NCI-H146 treated with DMSO at 0.1 percent for 48 hours (cell line): ENCODE results near the gene CCDC85C.

Experiments
- DNase-seq: peaks from one replicate; lab custom pipeline; 2025; ENCODE audit not compliant: unreplicated experiment; lab: John Stamatoyannopoulos, UW

CCDC85C gene

DNA sequence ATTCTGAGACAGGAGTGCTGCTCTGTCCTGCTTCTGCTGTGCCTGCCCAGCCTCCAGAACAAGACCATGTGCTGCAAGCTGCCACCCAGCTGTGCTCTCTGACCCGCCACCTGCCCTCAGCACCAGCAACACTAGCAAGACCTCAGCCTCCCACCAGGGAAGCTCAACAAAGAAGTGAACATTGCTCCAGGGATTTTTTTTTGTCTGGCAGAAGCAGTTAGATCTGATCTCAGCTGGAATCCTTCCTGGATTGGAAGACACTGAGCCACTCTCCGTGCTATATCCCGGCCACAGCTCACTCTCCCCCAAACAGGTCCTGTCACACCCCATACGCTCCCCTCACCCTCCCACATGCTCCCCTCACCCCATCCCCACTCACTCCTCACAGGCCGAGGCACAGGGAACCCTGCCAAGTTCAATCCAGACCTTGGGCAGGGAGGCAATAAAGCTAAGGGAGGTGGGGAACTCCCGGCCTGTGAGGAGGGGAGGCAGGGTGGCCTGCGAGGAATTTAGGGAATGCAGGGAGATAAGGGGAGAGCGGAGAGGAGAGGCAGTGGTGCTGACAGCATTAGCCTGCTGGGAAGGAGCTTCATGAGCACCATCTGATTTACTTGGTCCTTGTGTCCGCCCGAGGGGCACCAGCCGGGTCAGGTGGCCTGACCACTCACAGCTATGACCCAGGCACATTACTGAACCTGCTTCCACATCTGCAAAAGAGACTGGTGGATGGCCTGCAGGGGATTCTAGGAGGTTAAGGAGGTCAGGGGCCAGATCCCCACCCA is 29.7 kb downstream of the CCDC85C start:
- peak; percentile 86 for DNase-seq

GRCh38 chr14:99573436-99574098 is 30.4 kb downstream of the CCDC85C start:
- DNase-seq = no peak

DNA sequence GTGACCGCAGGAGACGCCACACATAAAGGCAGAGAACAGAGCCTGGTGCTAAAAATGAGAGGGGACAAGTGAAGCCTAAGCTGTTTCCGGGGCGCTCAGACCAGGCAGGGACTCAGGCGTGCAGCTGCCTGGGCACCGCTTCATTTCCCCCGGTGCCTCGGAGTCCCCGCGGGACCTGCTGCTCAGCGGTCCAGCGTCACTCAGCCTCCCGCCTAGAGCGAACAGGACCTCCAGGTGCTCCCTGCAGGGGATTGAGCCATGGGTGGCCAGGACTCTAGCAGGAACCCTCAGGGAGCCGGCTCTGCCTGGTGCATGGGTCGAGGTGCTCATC is 31.0 kb downstream of the CCDC85C start:
- DNase-seq = peak; percentile 17

- DNase-seq = peak; percentile 81
Observed at GRCh38 chr14:99572173-99572999, 31.6 kb downstream of the CCDC85C start.

DNA sequence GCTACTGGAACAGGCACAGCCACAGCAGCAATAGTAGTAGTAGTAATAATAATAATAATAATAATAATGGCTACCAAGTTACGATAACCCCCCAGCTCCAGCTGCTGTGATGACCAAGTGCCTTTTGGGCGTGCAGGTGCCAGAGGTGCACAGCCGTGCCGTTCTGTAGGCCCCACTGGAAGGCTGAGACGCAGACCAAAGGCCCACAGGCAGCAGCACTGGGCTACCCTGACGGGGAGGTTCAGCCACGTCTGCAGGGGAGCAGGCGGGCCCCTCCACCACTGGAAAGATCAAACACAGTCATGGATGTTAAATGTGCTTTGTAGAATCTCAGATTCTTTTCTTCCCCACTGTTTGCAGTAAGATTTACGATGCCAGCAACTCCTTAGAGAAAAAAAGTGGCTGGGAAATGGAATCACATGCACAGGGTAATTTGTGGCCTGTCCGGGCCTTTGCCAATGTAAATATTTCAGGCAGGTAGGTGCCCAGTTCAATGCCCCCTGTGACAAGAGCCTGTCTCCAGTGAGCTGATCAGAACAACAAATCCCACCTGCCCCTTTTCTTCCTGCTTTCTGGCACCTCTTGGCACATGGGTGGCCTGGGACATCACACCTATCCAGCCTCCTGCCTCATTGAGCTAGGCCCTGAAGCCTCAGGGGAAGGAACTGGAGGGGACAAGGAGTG is 32.6 kb downstream of the CCDC85C start:
- DNase-seq = peak; percentile 5

DNA sequence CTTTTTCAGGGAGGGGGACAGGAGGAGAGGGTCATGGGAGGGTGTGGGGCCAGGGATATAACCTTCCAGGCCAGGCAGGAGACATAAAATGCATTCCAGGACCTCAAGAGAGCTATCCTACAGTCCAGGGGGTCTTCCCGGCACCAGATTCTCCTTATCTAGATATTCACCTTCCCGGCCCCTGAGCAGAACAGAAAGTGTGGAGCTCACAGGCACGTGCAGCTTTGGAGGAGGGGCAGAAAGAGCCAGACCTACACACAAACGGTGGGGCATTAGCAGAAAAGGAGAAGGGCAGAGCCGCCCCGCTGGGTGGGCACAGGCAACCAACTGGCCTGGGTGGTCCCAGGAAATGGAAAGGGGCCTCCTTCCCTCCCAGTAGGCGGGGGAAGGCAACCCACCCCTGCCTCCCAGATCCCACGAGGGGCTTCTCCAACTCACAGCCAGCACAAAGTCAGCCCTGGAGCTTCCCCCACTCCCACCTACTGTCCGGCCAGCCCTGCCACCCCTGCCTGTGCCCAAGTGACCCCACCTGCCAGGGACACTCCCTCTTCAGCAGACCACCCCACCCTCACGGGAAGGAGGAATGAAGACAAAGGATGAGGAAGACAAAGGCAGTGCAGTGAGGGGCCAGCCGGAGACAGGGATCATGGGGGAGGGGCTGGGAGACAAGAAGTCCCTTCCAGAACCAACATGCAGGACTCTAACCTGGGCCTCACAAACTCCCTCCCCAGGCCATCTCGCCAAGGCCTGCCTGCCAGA is 33.3 kb downstream of the CCDC85C start:
- no peak for DNase-seq

DNA sequence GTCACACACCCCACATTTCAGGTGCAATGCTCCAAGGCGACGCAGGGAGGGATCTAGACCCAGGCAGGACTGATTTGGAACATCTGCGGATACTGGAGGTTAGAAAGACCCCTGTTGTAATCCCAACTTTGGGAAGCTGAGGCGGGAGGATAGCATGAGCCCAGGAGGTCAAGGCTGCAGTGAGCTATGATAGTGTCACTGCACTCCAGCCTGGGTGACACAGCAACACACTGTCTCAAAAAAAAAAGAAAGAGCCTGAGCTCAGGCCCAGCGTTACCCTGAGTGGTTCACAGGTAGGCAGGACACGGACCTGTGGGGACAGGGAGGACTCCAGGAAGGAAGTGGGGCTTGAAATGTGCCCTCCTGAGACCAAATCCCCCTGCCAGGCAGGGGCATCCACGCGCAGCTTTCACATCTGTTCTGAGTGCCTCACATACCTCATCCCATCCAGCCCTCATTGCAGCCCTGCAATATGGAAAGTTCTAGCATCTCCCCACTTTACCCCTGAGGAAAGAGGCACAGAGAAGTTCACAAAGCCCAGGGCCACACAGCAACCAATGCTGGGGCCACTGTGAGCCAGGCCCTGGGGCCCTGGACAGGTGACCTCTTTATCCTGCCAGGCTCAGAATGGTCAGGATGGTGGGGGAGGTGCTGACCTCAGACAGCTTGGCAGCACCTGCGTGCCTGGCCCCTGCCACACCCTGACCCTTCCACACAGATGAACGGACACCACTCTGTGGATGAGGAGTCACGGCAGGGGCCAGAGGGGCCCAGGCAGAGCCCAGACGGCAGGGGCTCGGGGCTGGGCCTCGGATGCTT is 34.1 kb downstream of the CCDC85C start:
- no peak for DNase-seq

DNA sequence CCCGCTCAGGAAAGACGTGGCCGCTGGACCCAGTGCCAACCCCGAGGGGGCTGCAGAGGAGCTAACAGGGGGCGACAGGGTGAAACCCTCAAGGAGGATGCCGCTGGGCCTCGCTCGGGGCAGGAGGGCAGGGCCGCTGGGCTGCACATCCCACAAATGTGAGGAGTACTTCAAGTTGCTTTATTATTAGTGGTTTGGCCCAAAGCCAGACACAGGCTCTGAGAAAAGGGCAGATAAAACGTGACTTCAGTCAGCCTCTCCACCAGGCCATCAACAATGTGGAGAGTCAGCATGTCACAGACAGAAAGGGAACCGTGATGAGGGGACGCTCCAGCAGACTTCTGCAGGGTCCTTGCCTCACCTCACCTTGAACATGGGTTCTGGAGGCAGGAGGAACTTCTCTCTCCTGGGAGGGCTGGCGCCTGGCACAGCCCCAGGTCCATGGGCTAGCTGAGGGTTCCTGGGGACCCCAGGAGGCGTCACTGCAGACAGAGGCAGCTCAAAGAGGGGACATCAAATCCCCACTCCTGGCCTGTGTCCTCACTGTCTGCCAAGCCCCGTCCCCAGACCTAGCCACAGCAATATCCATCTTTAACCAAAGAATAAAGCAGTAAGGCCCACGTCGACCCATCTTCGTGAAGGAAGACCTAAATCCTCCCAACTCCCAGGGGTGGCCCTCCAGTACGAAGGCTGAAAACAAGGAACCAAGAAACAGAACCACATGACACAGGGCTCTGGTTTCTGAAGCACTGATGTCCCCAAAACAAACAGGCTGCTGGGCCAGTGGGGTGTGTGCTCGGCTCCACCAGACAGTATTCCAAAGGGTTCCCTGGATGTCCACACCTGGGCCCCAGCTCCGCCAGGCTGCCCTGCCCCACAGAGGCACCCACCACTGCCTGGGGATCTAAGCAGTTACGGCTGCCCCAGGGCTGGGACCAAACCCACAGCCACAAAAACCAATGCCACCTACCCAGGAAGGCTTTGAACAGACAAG is 35.1 kb downstream of the CCDC85C start:
- no peak for DNase-seq

DNA sequence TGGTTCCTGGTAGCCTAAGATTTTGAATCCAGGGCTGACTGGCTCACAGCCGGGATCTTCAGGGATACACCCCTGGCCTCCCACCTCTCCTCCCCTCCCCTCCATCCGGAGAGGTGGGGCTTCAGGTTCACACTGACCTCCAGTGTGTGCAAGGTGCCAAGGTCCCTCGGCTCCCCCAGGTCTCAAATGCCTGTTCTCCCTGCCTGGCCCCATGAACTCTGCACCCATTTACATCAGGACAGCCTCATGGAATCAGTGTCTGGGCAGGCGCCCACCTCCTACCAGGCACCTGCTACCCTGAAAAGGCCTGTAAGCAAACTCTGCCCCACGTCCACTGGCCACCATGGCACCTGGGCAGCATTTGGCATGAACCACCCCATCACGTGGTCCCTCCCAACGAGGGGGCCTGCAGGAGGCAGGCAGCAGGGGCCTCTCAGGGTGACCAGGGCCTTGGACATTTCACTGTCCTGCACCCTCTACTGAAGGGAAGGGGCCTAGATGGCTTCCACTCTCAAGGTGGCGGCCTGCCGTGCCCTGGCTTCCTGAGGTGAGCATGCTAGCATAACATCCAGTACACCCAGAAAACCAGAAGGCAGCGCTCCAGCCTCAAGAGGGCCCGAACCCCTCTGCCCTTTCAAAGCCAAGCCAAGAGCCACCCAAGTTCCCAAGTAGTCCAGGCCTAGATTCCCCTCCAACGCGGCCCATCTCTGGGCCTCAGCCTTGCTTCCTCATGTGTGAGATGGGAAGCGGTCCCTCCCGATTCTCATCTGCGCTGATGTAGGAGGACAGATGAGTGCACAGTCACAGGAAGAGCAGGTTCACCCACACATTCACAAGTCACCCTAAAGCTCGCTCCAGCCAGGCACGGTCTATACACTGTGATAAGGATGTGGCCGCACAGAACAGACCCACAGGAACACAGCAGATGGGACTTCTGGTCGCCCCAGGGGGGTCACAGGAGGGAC is 37.3 kb downstream of the CCDC85C start:
- no peak for DNase-seq

DNA sequence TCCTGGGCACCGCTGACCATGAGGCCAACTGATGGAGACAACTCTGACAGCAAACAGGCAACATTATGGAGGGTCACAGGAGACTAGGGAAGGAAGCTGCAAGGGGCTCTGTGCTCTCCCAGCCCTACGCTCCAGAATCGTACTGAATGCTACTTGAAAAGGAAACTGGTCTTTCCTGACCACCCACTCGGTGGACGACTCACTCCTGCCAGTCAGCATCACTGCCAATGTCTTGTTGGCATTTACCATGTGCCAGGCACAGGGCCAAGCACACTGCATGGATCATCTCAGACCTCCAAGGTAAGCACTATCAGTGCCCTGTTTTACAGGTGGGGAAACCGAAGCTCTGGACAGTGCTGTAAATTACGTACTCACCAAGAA is 38.0 kb downstream of the CCDC85C start:
- DNase-seq = no peak

DNA sequence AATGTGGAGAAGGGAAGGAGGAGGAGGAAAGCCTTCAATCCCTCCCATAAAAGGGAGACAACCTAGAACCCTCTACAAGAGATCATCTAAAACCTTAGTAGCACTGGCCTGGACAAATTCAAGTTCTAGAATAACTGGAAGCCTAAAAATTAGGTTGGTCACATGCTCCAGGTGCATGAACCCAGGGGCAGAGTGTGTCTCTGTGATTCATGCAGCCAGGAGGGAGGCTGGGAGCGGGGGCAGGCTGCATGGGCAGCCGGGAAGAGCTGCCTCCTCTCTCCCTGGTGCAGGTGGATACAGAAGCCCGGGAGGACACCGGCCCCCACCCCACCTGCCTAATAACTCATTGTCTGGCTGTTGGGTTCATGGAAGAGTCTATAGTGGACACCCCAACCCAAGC is 38.6 kb downstream of the CCDC85C start:
- no peak for DNase-seq

GRCh38 chr14:99564926-99565259 is 39.1 kb downstream of the CCDC85C start:
- DNase-seq = no peak

GRCh38 chr14:99564256-99564925 is 39.6 kb downstream of the CCDC85C start:
- DNase-seq = peak; percentile 44

DNA sequence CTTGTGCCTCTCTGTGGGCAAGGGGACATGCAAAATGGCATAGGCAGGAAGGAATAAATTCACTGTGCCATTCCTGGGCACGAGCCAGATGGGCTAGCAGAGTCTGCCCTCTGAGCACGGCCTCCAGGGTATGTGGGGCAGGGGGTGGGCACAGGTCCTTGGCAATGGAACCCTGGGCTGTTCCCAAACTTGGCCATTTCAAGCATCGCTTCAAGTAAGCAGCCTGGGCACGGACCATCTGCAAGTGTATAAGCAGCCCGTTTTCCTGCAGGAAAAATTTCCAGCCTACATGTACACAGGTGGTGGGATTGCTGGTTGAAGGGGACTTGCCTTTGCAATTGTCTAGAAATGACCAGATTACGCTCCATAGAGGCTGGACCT is 40.3 kb downstream of the CCDC85C start:
- no peak for DNase-seq

DNA sequence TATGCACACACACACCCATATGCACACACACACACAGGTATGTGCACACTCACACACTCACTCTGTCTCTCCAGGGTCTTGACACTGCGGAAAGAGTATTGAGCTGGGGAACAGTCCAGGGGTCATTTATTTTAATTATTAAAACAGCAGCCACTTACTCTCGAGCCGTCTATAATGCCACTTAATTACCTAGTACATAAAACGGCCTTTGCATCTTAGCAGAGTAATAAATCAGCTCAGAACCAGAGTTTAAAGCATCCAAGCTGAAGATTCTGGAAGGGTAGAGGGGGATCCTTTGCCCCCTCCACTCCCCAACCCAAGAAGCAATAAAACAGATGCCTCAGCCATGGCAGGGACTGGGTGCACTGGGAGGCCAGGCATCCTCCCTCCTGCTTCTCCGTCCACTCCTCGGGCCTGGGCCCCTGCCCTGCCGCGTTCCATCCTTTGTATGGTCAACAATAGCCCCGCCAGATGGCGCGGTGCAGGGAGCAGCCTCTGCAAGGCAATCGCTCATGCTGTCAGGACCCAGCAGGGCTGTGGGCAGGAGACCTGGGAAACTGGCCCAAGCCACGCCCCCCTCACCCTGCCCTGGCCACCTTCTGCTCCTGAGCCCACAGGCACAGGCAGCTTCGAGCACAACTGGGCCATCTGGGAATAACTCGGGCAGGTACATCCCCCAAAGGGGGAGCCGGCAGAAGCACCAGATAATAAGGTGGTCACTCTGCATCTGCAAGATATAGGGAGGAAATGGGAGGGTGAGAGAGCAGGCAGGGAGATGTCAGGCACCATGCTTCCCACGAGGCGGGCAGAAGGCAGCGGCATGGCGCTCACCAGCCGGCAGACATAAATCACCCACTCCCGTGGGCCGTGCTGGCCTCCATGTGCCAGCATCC is 40.9 kb downstream of the CCDC85C start:
- DNase-seq = peak; percentile 74

DNA sequence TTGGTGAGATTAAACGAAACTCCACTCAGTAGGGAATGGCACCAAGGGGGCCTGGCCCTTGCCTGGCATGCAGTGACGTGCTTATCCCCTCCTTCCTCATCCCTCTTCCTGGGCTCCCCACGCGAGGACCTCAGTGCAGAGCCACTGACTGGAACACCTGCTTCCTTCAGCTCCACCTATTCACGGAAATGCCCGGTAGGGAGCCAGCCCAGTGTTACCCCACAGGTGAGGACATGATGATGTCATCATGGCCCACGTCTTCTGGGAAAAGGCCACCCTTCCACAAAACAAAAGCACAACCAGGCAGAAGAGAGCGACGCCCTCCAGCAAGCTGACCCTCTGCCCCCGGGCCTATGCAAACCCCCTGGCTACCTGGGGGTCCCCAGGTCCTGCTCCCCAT is 42.1 kb downstream of the CCDC85C start:
- DNase-seq = no peak
